SH-SY5Y (cell line): ENCODE data around the gene ANKRD39.

Experiments
- GATA2 ChIP-seq: IDR thresholded peaks from 2 replicates; pipeline ENCODE4 v1.6.1; 2011; ENCODE audit warnings: mild to moderate bottlenecking, low read depth, low read length
- GATA3 ChIP-seq: IDR thresholded peaks from 2 replicates; pipeline ENCODE4 v1.6.1; 2011; ENCODE audit warnings: low read depth, mild to moderate bottlenecking, low read length, moderate library complexity

ANKRD39 gene

DNA sequence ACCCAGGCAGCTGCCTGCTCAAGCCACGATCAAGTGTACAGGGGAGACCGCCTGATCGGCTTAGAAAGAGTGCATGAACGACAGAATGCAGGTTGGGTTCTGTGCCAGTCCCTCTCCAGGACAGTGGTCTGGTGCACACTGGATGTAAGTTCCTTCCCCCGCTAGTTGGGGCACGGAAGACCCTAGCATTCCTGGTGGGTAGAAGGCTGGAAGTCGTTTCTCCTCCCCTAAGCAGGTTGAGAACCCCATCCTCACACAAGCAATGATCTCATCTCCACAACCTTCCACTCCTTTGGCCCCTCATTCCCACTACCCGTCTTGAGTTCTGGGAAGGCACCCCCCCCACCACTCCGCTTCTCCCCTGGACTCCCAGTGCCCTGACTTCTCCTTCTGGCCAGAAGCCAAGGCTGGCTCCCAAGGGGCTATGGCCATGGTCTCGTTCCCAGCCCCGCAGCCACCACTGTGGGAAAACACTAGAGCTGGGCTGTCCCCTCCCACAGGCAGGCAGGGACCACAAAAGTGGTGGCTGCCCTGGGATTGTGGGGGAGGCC lies 1.4 kb upstream of the ANKRD39 start:
- TF ChIP-seq GATA2 = no peak
- TF ChIP-seq GATA3 = no peak

DNA sequence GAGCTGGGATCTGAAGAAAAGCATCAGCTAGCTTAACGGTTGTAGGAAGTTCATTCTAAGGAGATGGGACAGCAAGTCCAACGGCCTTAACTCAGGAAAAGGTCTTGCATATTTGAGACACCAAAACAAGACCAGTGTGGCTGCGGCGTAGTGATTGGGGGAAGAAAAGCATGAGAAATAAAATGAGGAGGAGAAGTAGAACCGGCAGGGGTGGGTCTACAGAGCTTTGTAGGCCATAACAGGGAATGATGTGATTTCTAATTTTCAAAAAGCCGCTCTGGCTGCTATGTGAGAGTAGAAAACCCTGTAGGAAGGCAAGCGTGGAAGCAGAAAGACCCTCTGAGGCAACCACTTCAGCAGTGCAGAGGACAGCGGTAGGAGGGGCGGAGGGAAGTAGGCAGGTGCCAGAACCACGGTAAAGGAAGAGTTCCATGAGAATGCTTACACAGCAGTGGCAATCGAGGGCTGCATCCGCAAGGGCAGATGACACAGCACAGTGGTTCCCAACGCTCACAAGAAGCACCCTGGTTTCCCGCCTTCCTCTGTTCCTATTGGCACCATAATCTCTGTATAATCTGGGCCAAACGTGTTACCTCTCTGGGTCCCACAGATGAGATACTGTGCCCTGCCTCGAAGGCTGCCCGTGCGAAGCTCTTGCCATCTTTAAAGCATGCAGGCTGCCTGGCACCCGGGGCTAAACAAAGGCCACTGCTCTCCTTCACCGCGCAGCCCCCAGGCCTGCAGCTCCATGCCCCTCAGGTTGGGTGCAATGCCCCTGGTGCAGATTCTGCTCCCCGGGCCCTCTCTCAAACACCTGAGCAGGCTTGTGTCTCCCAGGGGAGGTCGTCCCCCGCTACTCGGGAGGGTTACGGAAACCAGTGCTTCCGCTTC lies 795 bp downstream of the ANKRD39 start:
- no peak for TF ChIP-seq GATA3
- TF ChIP-seq GATA2 = no peak

DNA sequence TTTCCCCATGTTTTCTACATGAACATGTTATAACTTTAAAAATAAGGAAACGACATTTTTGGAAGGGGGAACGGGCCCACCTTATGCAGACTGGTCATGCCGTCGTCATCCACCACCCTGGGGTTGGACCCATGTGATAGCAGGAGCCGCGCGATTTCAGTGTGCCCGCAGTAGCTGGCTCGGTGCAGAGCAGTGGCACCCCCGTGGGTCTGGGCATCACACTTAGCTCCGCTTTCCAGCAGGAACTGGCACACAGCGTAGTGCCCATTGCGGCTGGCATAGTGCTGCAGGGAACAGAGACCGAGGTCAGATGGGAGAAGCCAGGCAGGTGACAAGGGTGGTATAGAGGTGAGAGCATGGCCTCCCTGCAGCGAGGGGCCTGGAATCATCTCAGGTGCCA lies 4.5 kb downstream of the ANKRD39 start:
- TF ChIP-seq GATA3 (no peak), GATA2 (no peak)

DNA sequence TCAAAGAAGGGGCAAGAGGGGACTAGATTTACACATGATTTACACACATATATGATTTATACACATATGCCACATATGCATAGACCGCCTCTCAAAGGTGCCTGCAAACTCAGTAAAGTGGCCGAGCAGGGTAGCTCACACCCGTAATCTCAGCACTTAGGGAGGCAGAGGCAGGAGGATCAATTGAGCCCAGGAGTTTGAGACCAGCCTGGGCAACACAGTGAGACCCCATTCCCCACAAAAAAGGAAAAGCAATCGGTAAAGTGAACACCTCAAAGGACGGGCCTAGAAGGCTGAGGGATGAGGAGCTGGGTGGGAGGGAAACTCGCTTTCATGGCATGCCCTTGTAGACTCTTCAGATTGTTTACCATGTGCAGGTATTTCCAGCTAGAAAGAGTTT lies 5.1 kb downstream of the ANKRD39 start:
- TF ChIP-seq GATA2 (no peak), GATA3 (no peak)

DNA sequence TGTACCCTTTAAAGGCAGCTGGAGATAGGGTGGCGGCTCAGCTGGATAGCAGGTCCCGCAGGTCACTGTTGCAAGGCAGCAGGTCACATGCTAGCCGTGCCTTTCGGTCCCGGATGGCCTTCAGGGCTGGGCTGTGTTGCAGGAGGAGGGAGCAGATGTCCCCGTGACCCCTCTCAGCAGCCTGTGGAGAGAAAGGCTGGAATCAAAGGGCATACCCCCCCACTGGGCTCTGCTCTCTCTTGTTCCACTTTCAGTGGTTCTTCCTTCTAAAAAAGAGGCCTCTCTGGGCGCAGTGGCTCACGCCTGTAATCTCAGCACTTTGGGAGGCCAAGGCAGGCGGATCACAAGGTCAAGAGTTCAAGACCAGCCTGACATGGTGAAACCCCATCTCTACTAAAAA lies 9.6 kb downstream of the ANKRD39 start:
- no peak for TF ChIP-seq GATA2
- TF ChIP-seq GATA3 = no peak

DNA sequence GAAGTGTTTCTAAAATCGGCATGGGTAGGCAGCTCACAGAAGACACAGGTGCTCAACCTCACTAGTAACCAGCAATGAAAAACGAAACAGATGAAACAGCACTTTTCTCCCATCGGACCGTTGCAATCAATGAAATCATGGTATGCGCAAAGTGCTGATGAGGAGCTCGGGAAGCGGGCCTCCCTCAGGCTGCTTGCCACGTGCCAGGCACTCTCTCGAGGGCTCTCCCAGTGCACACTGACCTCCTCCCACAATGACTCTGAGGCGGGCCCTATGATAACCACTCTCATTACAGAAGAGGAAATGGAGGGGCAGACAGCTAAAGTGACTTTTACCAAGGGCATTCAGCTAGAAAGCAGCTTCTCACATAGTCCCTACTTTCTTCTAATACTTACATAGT lies 10.2 kb downstream of the ANKRD39 start:
- TF ChIP-seq GATA2 (no peak), GATA3 (no peak)

DNA sequence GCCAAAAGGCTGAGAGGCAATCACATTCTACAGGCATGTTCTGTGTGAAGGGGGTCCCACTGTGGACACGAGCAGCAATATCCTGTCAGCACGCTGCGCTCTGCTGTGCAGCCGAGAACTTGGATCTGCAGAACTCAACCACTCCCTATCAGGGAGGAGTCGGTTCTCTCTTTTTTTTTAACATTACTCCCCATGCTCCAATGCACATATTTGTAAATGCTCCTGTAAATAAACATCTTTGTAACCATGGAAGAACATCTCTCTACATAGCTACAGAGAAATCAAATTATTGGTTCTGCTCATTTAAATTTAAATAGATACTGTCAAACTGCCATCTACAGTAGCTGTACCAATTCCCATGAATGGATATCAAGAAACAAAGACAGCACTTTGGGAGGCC lies 11.0 kb downstream of the ANKRD39 start:
- no peak for TF ChIP-seq GATA2
- no peak for TF ChIP-seq GATA3

DNA sequence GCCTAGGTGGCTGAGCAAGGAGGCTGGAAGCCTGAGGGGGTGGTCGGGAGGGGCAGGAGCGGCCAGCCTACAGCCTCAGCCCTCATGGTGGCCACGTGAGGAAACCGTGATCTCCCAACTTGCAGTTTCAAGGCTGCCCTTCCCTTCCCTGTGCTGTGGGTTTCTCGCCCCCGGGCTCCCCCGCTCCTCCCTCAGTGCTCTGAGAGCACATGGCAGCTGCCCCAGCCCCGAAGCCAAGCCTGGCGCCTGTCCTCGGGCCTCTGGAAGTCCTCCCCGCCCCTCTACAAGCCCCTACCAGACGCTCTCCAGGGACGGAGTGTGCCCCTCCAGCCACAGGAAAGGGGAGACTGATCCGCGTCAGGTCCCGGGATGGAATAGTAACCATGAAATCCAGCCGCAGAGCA lies 13.4 kb downstream of the ANKRD39 start:
- TF ChIP-seq GATA3 = no peak
- TF ChIP-seq GATA2 = no peak

DNA sequence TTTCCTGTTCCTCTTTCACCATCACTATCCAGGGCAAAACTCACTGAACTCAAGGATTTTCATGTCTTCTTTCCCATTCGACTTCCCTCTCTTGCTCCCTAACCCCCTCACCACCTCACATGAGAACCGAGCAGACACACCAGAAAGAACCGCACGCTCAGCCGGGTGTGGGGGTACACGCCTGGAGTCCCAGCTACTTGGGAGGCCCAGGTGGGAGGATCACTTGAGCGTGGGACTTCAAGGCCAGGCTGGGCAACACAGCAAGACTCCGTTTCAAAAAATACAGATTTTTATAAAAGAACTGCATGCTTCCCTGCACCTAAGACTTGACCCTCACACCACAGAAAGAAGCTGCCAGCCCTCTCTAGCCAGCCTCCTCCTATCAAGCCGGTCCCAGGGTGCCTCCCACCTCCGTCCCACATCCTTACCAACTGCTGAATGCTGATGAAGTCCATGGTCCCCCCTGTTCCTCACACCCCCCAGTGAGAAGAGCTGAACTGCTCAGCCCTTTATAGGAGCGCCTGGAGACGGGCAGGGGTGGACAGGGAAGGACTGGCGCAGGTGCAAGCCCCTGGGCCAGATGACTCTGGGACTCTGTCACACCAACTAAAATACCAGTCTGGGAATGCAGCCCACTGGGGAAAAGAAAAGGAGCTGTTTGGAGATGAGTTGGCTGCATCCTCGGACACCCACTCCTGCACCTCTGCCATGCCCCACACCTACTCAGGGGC lies 14.1 kb downstream of the ANKRD39 start, which contains the start of gene ANKRD23:
Gene ANKRD23, minus strand, starts transcription at position 484 of the 731 bp plus-strand sequence. Its CDS starts 29 bp downstream, at position 455.
- TF ChIP-seq GATA3 = no peak
- no peak for TF ChIP-seq GATA2

DNA sequence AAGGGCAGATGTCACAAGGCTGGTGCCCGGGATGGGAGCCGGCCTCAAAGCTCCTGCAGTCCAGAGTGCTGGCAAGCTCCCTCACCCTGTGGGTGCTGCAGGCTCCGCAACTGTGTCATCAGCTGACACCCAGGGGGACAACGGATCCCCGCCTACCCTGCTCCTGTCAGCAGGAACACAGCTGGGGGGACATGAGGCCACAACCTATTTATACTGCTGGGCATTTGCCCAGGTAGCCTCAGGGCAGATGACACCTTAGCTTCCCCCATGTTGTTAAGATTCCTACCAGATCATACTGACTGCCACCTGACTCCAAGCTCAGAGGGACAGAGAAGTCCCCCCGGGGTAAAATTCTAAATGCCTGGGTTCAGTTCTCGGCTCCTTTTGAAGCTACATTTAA lies 15.2 kb downstream of the ANKRD39 start:
- TF ChIP-seq GATA3 (no peak), GATA2 (no peak)

DNA sequence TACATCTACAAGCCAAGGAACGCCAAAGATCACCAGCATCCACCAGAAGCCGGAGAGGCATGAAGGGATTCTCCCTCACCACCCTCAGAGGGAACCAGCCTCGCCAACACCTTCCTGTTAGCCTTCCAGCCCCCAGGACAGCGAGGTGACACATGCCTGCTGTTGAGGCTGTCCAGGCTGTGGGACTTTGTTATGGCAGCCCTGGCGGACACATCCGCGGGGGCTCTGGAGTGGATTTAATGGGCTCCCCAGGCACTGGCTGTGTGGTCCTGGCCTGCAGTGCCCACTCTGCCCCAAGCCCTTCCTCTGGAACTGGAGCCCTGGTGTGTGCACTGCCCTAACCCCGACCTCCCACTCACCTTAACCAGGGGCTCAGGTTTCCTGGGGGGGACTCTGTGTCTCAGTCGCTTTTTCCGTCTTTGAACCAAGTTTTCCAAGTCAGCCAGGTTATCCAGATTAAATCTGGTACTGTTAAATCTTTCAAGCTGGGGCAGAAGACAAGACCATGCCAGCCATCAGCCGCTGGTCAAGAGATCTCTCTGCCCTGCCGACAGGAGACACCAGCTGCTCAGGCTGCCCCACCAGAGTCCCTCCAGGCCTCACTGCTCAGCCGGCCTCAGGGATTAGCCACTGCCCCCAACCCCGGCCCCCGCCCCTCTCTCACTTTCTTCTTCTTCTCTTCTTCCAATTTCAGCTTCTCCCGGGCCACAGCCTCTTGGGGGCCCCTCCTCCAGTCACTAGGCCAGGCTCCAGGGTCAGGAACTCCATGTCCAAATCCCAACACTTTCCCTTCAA lies 15.9 kb downstream of the ANKRD39 start:
- TF ChIP-seq GATA3 (no peak), GATA2 (no peak)

DNA sequence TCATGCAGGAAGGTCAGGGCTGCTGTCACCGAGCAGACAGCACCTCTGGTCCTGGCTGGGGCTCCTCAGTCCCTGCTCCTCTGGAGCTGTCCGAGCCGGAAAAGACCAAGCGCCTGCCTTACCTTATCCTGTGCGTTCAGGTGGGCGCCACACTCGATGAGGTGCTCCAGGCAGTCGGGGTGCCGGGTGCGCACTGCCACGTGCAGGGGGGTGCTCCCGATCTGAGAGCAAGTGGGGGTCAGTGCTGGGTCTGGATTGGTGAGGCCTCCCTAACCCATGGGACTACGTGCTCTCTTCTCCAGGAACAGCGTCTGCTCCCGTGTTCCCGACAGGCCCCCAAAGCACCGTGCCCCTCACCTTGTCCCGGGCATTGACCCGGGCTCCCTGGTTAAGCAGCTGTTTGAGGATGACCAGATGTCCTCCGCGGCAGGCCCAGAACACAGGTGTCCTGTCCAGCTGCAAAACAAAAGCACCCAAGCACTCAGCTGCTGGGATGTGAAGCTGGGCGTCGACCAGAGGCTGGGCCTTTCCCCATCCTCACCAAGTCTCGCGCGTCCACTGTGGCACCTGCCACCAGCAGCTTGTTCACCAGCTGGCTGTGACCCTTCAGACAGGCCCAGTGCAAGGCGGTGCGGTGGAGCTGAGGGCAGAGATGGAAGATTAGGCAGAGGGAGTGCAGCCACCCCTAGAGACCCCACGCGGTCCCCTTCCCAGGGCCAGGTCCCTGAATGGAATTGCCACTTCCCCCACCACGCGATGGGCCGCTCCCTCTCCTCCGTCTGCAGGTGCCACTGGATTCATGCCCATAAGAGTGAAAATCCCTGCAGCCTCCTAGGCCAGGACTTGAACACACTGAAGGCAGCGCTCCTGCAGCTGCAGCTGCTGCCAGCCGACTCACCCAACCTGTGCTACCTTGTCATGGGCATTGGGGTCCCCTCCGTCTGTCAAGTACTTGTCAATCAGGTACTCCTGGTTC lies 17.7 kb downstream of the ANKRD39 start:
- TF ChIP-seq GATA3 (no peak), GATA2 (no peak)
